H1 (cell line): ENCODE results near the gene RBM18. TPM values are rescaled to one million over a fixed set of nuclear protein-coding genes. Genes with fewer than 3 reads are reported as not detected.

Experiments
- ATF3 ChIP-seq: IDR thresholded peaks from 2 replicates; pipeline ENCODE4 v1.6.1; 2011; ENCODE audit warnings: low read depth, mild to moderate bottlenecking, low read length; ENCODE audit not compliant: insufficient read depth
- CHD7 ChIP-seq: fragments of 300-600 bp; sonication (generic); IDR thresholded peaks from 2 replicates; pipeline ENCODE4 v1.7.1; 2012; ENCODE audit warnings: low read length, moderate library complexity, mild to moderate bottlenecking, inconsistent platforms; ENCODE audit not compliant: insufficient replicate concordance
- E2F6 ChIP-seq: IDR thresholded peaks from 2 replicates; pipeline ENCODE4 v1.6.1; 2012; ENCODE audit warnings: inconsistent platforms
- EGR1 ChIP-seq: IDR thresholded peaks from 2 replicates; pipeline ENCODE4 v1.6.1; 2011; ENCODE audit warnings: low read depth, low read length, borderline replicate concordance
- NRF1 ChIP-seq: IDR thresholded peaks from 2 replicates; pipeline ENCODE4 v1.6.1; 2011; ENCODE audit warnings: mild to moderate bottlenecking, low read depth, low read length, improper control_type of control experiment
- PHF8 ChIP-seq: fragments of 200-600 bp; sonication (generic); conservative IDR thresholded peaks from 2 replicates; pipeline ENCODE4 v1.7.1; 2012; ENCODE audit warnings: low read depth, mild to moderate bottlenecking, inconsistent platforms, low read length, moderate library complexity
- POLR2A ChIP-seq, 2 experiments: IDR thresholded peaks; 1 replicate in 1 of 2; 2 replicates in 1 of 2; pipeline ENCODE4 v1.6.1; 2011; ENCODE audit warnings: low read depth in 2 of 2, low read length in 2 of 2, mild to moderate bottlenecking in 2 of 2; ENCODE audit errors: control extremely low read depth in 1 of 2
- SIN3A ChIP-seq, 2 experiments: IDR thresholded peaks in 1 of 2; conservative IDR thresholded peaks in 1 of 2; 2 replicates each; pipeline ENCODE4 v1.6.1; 2011 to 2012; ENCODE audit warnings: low read length in 2 of 2, improper control_type of control experiment in 1 of 2, low read depth in 1 of 2, mild to moderate bottlenecking in 1 of 2
- SP2 ChIP-seq: IDR thresholded peaks from 2 replicates; pipeline ENCODE4 v1.6.1; 2012; ENCODE audit warnings: mild to moderate bottlenecking, low read length, inconsistent platforms
- SUZ12 ChIP-seq: fragments of 200-600 bp; sonication (generic); IDR thresholded peaks from 2 replicates; pipeline ENCODE4 v1.6.1; 2012; ENCODE audit warnings: mild to moderate bottlenecking, inconsistent platforms, low read length, moderate library complexity, mixed read lengths
- TAF1 ChIP-seq: IDR thresholded peaks from 2 replicates; pipeline ENCODE4 v1.6.1; 2011; ENCODE audit warnings: mild to moderate bottlenecking, low read depth, low read length
- polyA plus RNA-seq, 7 experiments: library from polyadenylated mRNA; depleted of rRNA in 3 of 7; stranded (reverse) in 5 of 7; unstranded in 2 of 7; fragments of >200 nt in 5 of 7; fragments of 200-250 nt in 2 of 7; gene quantifications; 1 replicate in 5 of 7; 2 replicates in 1 of 7; 4 replicates in 1 of 7; pipeline versions ENCODE4 v1.2.1 to v1.2.3, GENCODE V29; 2011 to 2013; ENCODE audit warnings: missing spikeins in 2 of 7, mixed read lengths in 2 of 7
- total RNA-seq: library from RNA; stranded (reverse); fragmentation: NEBNext Ultra II Directional; extraction: Animal tissue kit (Norgen Biotek cat#: 25700); gene quantifications from 2 replicates; pipeline ENCODE4 v1.2.1, GENCODE V29; 2021

The RBM18 gene
- total and polyA plus RNA-seq, 2 of the 8 experiments (the other 6 are each of a cell fraction or from before 2014, with no cell fraction given) = 5.9 to 14.3 TPM

- TF ChIP-seq CHD7 (no peak), POLR2A (IDR thresholded peaks at IDR 0.05; ENCODE audit: control extremely low read depth in 1 of 2, low read depth in 2 of 2, low read length in 2 of 2) (no peak), EGR1 (no peak), E2F6 (no peak), TAF1 (no peak), NRF1 (no peak), SIN3A (conservative IDR thresholded peaks at IDR 0.05 in 1 of 2, IDR thresholded peaks at IDR 0.05 in 1 of 2; ENCODE audit: low read depth in 1 of 2, low read length in 2 of 2) (no peak), ATF3 (no peak), SP2 (no peak), PHF8 (no peak), SUZ12 (no peak; the same call in 1 of the 2 replicates)
These were observed 49.0 kb downstream of the RBM18 start (continued) for GRCh38 chr9:122215663-122216062.
